ENCODE results near the gene AADAC. TPM values are rescaled to one million over a fixed set of nuclear protein-coding genes. Genes with fewer than 3 reads are reported as not detected.
"Not testable (repeated sequence)": the region's sequence is repeated elsewhere in the genome, so short reads cannot be mapped to it uniquely, and the experiment has no call there.

Gene AADAC
- total RNA-seq, 1 donor from 2014 or later: 0.93 TPM

GRCh38 chr3:151852074-151852811 is 38.3 kb downstream of the AADAC start:
- DNase-seq (ENCODE audit: low spot score): no peak

GRCh38 chr3:151856118-151856517 is 42.2 kb downstream of the AADAC start:
- no peak for DNase-seq (ENCODE audit: low spot score)

GRCh38 chr3:151856641-151857040 is 42.7 kb downstream of the AADAC start:
- no peak for DNase-seq (ENCODE audit: low spot score)

- no peak for DNase-seq (ENCODE audit: low spot score)
Observed at GRCh38 chr3:151859233-151859673, 45.3 kb downstream of the AADAC start.

- DNase-seq (ENCODE audit: low spot score): no peak
Observed at GRCh38 chr3:151859905-151860304, 46.0 kb downstream of the AADAC start.

GRCh38 chr3:151863611-151864010 is 49.7 kb downstream of the AADAC start:
- DNase-seq (ENCODE audit: low spot score): no peak

GRCh38 chr3:151864423-151865101 is 50.6 kb downstream of the AADAC start:
- DNase-seq (ENCODE audit: low spot score): no peak

- DNase-seq (ENCODE audit: low spot score): no peak
Observed at GRCh38 chr3:151866711-151867410, 52.9 kb downstream of the AADAC start.

GRCh38 chr3:151867666-151868065 is 53.8 kb downstream of the AADAC start:
- no peak for DNase-seq (ENCODE audit: low spot score)

GRCh38 chr3:151869181-151869580 is 55.3 kb downstream of the AADAC start:
- DNase-seq (ENCODE audit: low spot score): no peak

- DNase-seq (ENCODE audit: low spot score): no peak
Observed at GRCh38 chr3:151871639-151872468, 57.9 kb downstream of the AADAC start.

- no peak for DNase-seq (ENCODE audit: low spot score)
Observed at GRCh38 chr3:151873398-151873797, 59.5 kb downstream of the AADAC start, which contains the start of gene SUCNR1. Gene SUCNR1, plus strand, starts transcription at chr3:151873643. Its CDS starts 6,250 bp downstream, at chr3:151879893.

- DNase-seq (ENCODE audit: low spot score): not testable (repeated sequence)
Observed at GRCh38 chr3:151874079-151874478, 60.2 kb downstream of the AADAC start.

GRCh38 chr3:151875759-151876158 is 61.8 kb downstream of the AADAC start:
- no peak for DNase-seq (ENCODE audit: low spot score)

GRCh38 chr3:151877269-151877668 is 63.4 kb downstream of the AADAC start:
- DNase-seq (ENCODE audit: low spot score): no peak

Other genes starting within 250 kb of the AADAC start
- gene AADACL2, start 80.2 kb upstream of the AADAC start, total RNA-seq: 0.22 TPM
- 1.8 TPM for gene SUCNR1, start 59.5 kb downstream of the AADAC start, total RNA-seq